ENCODE data around the gene LIM2. TPM values are rescaled to one million over a fixed set of nuclear protein-coding genes. Genes with fewer than 3 reads are reported as not detected.

The LIM2 gene
- total RNA-seq, 2 experiments from 2014 or later, result not detected

GRCh38 chr19:51410950-51411748, 23.4 kb upstream of the LIM2 start:
- Histone ChIP-seq H3K4me2 (ENCODE audit: low read length) (no peak overlapping the region), H3K27ac (ENCODE audit: low read depth, low read length, poor library complexity, severe bottlenecking) (no peak overlapping the region), H3K9me2 (ENCODE audit: insufficient read depth, low read length) (no peaks in the 10 kb centered on the region), H4K20me1 (ENCODE audit: insufficient read depth, low read length) (no peaks in the 10 kb centered on the region), H3K4me1 (ENCODE audit: insufficient read depth, low read length, poor library complexity, severe bottlenecking) (peaks cover 33% of the 10 kb centered on the region), H3K4me3 (ENCODE audit: low read depth, low read length, poor library complexity, severe bottlenecking) (no peak overlapping the region), H2AFZ (ENCODE audit: low read length) (no peak overlapping the region), H3K79me2 (ENCODE audit: insufficient read depth, low read depth, low read length) (peaks cover 5% of the 10 kb centered on the region; the same call in 1 of the 2 replicates), H3K36me3 (ENCODE audit: insufficient read depth, low read length) (peaks cover 46% of the 10 kb centered on the region), H3K9me3 (ENCODE audit: low read length) (no peaks in the 10 kb centered on the region)
- TF ChIP-seq EZH2phosphoT487 (IDR thresholded peaks at IDR 0.05; ENCODE audit: borderline replicate concordance, low read depth, low read length) (no peak), CTCF (conservative IDR thresholded peaks at IDR 0.05; ENCODE audit: low read length) (no peak)
- intact Hi-C loops (cut with micrococcal nuclease; ENCODE audit: unreplicated experiment), result no loop called here
- ChIA-PET CTCF (ENCODE audit: unreplicated experiment) (no interaction called here), POLR2A (interaction anchor here (0.6 kb wide), 1 partner anchor 67 kb away, joined by 5 read pairs; no protein-coding TSS in a partner anchor)
- no TSS peak for BruUV-seq (replicated peaks)
- no peak for DNase-seq (ENCODE audit: low spot score)

- DNase-seq (ENCODE audit: low spot score), result peak; percentile 72
- ChIA-PET CTCF (ENCODE audit: unreplicated experiment) (interaction anchor here (0.6 to 1.3 kb wide), 3 partner anchors 10 to 1093 kb away, joined by 3 to 6 read pairs (median 5); partner anchors contain the start of gene SIGLEC10), POLR2A (interaction anchor here (0.6 to 1.4 kb wide), 2 partner anchors 10 to 13 kb away, joined by 3 to 7 read pairs; partner anchors contain the start of gene SIGLEC10)
- no TSS peak for BruUV-seq (replicated peaks)
- no peaks in the 10 kb centered on the region for H4K20me1 ChIP-seq (ENCODE audit: insufficient read depth, low read length)
- peak overlapping the region; percentile 9; the same call in 1 of the 2 replicates for H2AFZ ChIP-seq (ENCODE audit: low read length)
- peak overlapping the region; percentile 57 for H3K4me2 ChIP-seq (ENCODE audit: low read length)
- intact Hi-C loops (cut with micrococcal nuclease; ENCODE audit: unreplicated experiment), result no loop called here
- H3K9me2 ChIP-seq (ENCODE audit: insufficient read depth, low read length), result no peaks in the 10 kb centered on the region
- TF ChIP-seq EZH2phosphoT487 (IDR thresholded peaks at IDR 0.05; ENCODE audit: borderline replicate concordance, low read depth, low read length), result no peak
- TF ChIP-seq CTCF (conservative IDR thresholded peaks at IDR 0.05; ENCODE audit: low read length), result peak; percentile 84
- peaks cover under 1% of the 10 kb centered on the region; the same call in 1 of the 2 replicates for H3K9me3 ChIP-seq (ENCODE audit: low read length)
- peaks cover 28% of the 10 kb centered on the region for H3K4me1 ChIP-seq (ENCODE audit: insufficient read depth, low read length, poor library complexity, severe bottlenecking)
- H3K27ac ChIP-seq (ENCODE audit: low read depth, low read length, poor library complexity, severe bottlenecking), result peak overlapping the region; percentile 72
- H3K4me3 ChIP-seq (ENCODE audit: low read depth, low read length, poor library complexity, severe bottlenecking), result no peak overlapping the region
- H3K36me3 ChIP-seq (ENCODE audit: insufficient read depth, low read length), result peaks cover 31% of the 10 kb centered on the region
- no peaks in the 10 kb centered on the region for H3K79me2 ChIP-seq (ENCODE audit: insufficient read depth, low read depth, low read length)
These were observed 19.8 kb upstream of the LIM2 start for GRCh38 chr19:51407511-51408131.
